HG02642 (cell line): ENCODE data around the gene TMEM203.
A peak's percentile ranks its signal among the peaks of the same experiment; 100 is the strongest.

ENCODE experiments used
- ATAC-seq: cut with Tn5 transposase; IDR thresholded peaks from one replicate; pipeline ENCODE4 v1.9.1; 2021; ENCODE audit warnings: mild to moderate bottlenecking; ENCODE audit not compliant: unreplicated experiment, poor library complexity

The TMEM203 gene

GRCh38 chr9:137219757-137220316, 14.4 kb upstream of the TMEM203 start:
- ATAC-seq: no peak

DNA sequence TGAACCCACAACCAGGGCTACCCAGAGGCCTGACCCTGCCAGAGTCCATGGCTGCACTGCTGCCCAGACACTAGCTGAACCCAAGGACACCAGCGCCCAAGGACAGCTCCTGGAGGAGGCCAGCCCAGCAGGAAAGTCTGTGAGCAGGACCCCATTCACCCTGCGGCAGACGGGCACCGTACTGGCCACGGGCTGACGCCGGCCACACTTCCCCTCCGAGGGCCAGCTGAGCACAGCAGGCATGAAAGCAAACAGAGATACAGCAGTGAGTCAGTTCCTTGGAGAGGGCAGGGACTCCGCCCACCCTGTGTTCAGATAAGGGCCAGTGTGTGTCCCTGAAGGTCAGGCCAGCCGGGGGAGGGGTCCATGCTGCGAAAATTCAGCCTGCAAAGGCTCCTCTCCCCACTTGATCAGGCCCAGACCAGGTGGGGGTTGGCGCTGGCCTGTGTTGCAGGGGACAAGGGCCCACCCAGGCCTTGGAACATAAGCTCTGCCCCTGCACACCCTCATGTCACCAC, 13.4 kb upstream of the TMEM203 start:
- ATAC-seq: no peak

DNA sequence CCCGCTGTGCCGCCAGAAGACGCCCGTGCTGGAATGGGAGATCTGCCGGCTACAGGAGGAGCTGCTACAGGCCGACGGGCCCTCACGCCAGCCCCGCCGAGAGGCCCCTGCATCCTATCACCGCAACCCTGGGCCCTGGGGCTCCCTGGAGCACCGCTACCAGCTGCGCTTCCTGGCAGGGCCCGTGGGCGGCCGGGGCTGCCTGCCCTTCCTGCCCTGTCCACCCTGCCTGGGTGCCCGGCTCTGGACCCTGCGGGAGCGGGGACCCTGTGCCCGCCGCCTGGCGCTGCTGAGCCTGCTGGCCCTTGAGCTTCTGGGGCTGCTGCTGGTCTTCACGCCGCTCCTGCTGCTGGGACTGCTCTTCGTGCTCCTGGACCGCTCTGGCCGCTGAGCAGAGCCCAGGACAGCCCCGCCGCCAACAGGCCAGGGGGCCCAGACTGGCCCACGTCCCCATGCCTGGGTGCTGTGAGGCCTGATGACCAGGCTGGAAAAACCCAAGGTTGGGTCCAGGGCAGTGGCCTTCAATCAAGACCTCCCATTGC, 12.8 kb upstream of the TMEM203 start:
- no peak for ATAC-seq

DNA sequence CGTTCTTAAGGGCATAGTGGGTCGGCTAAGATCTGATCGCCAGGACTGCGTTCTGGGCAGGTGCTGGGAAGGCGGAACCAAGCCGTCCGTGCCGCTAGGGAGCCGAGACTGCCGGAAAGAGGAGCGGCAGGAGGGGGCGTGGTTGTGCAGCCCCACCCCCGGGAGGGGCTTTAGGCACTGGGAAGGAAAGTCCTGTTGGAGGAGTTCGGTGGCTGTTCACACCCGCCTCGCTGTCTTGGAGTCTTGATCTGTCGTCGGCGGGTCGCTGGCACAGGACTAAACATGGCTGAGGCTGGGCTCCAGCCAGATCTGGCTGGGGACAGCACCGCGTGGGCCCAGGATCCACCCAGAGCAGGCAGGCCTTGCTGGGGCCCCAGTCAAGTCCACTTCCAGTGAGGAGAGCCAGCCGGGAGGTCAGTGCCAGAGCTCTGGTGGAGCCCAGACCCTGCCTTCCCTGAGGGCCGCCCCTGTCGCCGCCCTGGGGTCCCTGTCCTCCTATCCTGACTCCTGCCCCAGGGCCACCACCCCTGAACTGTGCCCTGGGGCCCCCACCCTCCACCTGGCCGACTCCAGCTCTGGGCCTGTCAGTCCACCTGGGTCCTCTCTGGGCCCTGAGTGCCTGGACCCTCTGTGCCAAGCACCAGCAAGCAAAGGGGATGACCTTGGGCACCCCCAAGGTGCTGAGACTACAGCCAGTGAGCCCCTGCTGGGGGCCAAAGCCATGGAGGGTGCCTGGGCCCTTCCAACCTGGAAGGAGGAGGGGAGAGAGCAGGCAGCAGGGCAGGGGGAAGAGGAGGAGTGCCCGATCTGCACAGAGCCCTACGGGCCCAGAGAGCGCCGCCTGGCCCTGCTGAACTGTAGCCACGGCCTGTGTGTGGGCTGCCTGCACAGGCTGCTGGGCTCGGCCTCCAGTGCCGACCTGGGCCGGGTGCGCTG, 12.1 kb upstream of the TMEM203 start:
- no peak for ATAC-seq

DNA sequence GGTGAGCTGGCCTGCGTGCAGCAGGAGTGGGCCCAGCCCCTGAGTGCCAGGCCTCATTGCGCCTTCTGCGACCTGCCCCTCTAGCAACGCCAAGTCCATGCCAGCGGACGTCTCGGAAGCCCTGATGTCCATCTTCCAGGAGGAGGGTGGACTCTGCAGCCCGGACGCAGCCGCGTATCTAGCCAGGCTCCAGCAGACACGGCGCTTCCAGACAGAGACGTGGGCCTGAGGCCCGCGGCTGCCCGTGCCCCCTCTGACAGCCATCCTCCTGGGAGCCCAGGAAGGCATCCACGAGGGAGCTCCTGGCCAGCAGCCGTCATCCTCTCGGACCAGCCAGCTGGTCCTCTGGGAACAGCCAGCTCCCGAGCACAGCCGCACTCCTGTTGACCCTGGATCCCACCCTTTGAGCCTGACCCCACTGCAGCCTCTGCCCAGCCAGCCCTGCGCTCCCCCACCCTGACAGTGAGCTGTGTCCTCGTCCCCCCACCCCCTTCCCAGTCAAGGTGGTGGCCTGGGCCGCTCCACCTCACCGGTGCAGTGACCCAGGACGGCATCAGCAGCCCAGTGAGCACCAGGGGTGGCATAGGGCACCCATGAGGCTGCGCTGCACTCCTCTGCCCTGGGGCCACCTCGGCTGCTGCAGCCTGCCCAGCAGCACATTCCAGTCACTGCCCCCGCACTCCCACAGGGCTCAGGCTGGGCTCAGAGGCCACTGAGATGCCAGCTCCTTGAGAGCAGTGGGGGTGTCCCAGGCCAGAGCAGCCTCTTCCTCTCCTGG, 10.9 kb upstream of the TMEM203 start:
- no peak for ATAC-seq

DNA sequence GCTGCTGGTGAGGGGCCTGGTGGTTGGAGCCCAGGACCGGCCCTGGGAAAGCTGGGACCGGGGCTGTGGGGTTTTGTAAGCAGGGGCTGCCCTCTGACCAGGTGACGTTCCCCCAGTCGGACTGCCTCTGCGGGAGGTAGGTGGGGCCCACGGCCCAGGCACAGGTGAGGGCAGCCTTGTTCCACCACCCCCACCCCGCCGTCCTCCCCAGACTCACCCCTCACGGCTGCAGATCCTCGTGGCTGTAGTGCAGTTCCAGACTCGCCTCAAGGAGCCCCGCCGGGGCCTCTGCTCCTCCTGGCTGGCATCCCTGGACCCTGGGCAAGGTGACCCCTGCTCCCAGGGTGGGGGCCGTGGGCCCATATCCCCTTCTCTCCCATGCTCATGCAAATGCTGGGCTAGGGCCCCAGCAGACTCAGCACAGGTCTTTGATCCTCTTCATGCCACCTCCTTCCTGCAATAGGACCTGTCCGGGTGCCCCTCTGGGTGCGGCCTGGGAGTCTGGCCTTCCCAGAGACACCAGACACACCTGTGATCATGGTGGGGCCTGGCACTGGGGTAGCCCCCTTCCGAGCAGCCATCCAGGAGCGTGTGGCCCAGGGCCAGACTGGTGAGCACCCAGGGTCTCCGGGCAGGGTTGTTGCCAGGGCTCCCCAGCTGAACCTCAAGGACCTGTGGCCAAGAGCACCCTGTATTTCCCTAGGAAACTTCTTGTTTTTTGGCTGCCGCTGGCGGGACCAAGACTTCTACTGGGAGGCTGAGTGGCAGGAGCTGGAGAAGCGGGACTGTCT, 9.9 kb upstream of the TMEM203 start:
- ATAC-seq: no peak

DNA sequence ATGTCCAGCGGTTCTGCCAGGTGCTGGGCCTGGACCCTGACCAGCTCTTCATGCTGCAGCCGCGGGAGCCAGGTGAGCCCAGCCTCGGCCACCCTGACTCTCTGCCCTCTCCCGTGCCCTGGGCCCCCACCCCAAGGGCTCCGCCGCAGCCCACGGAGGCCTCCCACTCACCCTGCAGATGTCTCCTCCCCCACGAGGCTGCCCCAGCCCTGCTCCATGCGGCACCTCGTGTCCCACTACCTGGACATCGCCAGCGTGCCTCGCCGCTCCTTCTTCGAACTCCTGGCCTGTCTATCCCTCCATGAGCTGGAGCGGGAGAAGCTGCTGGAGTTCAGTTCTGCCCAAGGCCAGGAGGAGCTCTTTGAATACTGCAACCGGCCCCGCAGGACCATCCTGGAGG, 9.2 kb upstream of the TMEM203 start:
- ATAC-seq: no peak

GRCh38 chr9:137213160-137214060, 8.0 kb upstream of the TMEM203 start:
- ATAC-seq: no peak

- ATAC-seq: no peak
Measured at GRCh38 chr9:137212520-137212919, 7.1 kb upstream of the TMEM203 start.

DNA sequence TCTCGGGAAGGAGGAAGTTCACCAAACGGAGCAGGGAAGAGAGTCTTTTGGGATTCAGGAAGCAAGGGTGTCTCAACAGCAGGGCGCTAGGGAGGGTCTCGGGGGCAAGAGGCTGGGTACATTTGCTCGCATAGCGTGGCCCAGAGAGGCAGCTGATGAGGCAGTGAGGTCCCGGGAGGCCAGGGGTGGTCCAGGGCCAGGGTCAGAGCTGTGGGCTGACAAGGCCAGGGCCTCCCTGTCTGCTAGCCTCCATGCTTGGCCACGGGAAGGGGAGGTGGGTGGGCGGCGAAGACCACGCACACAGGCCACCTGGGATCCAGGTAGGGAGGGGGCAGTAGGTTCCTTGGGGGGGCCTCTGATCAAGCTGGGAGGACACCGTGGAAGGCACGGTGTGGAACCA, 6.1 kb upstream of the TMEM203 start:
- no peak for ATAC-seq

- no peak for ATAC-seq
Measured at GRCh38 chr9:137206602-137207001, 1.2 kb upstream of the TMEM203 start.

- no peak for ATAC-seq
Measured at GRCh38 chr9:137204731-137205125, 720 bp downstream of the TMEM203 start.

DNA sequence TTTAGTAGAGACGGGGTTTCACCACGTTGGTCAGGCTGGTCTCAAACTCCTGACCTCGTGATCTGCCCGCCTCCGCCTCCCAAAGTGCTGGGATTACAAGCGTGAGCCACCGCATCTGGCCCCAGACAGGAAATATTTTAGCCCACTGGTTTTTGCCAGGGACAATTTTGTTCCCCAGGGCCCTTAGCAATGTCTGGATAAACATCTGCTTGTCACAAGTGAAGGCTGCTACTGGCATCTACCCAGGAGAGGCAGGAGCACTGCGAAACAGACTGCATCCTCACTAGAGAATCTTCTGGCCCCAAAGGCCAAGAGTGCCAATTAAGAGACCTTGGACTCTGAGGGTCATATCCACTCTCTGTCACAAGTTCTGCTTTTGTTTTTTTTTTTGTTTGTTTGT, 2.5 kb downstream of the TMEM203 start:
- ATAC-seq: no peak

GRCh38 chr9:137201205-137201868, 4.1 kb downstream of the TMEM203 start:
- ATAC-seq: no peak

DNA sequence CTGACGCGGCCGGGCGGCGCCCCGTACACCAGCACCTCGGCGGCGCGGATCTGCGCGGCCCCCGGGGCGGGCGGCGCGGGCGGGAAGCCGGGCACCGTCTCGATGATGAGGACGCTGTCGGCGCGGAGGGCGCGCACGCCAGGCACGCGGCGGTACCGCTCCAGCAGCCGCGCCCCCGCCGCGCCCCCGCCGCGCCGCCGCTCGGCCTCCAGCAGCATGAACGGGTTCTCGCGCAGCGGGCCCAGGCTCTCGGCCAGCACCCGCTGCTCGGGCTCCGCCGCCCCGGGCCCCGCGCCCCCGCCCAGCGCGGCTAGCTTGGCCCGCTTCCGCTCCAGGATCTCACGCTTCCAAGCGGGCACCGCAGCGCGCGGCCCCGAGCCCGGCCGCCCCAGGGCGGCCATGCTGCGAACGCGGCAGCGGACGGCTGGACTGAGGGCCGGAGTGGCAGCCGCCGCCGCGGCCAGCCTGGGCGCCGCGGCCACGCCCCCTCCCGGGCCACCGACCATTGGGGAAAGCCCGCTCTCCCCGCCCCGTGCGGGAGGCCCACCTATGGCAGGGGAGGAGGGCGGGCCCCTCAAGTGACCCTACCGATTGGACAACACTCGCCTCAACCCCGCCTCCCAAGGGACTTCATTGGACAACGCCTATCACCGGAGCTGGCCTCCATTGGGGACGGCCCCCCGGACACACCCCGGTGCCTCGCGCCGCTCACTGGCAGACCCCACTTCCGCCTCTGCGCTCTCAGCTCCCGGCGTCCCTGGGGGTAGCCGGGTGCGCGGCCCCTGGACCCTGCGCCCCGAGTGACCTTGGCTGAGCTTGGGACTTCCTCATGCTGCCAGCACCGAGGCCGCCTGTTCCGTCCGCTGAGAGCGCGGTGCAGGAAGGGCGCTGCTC, 4.9 kb downstream of the TMEM203 start, which contains the start of gene TPRN:
TSS of gene TPRN (minus strand) at position 431 of the 894 bp plus-strand sequence. CDS start at position 401, 30 bp downstream.
- peak; percentile 90 for ATAC-seq

DNA sequence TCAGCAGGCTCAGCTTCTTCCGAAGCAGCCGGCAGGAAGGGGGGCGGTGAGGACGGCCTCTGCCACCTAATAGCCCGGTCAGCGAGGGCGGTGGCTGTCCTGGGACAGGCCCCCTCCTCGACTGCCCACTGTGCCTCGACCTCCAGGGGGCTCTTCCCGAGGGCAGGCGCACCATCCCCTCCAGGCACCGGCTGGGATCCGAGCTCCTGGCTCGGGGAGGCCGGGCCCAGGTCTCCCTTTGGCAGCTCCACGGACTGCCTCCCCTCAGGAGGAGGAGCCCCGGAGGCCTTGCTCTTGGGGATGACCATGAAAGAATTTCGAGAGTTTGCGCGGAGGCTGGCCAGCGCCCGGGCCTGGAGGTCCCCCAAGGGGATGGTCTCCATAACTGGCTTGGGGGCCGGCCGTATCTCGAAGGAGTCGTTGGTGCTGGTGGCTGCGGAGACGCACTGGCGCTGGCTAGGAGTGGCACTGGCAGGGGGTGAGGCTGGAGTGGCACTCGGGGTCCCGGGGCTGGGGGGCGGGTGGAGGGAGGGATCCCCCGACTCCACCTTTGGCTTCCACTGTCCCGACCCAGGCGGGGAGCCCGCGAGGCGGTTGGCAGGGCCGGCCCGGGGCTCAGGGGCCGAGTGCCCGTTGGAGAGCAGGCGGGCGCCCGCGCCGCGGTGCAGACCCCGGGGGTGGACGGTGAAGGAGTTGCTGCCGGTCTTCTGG, 5.9 kb downstream of the TMEM203 start:
- no peak for ATAC-seq

GRCh38 chr9:137198902-137199283, 6.6 kb downstream of the TMEM203 start:
- no peak for ATAC-seq
